ENCODE data around the gene ACTC1. TPM values are rescaled to one million over a fixed set of nuclear protein-coding genes. Genes with fewer than 3 reads are reported as not detected.

ACTC1 gene
- total RNA-seq, 4 donors from 2014 or later = 1.0 to 3.0 (median 2.4) TPM; not detected in 1

- Histone ChIP-seq H3K36me3 (no peaks in the 10 kb centered on the region), H3K27me3 (peaks cover 0 to 7% of the 10 kb centered on the region in 2 donors), H3K9me3 (no peaks in the 10 kb centered on the region), H3K27ac (no peak overlapping the region), H3K4me3 (no peak overlapping the region), H3K4me1 (no peaks in the 10 kb centered on the region)
- TF ChIP-seq POLR2A (IDR thresholded peaks at IDR 0.05) = no peak
- no peak for TF ChIP-seq CTCF (IDR thresholded peaks at IDR 0.05)
- no peak for DNase-seq
- intact Hi-C loops (cut with DNase I; ENCODE audit: low total_unique reads) = no loop called here
Observed at GRCh38 chr15:34760909-34761308, 34.4 kb downstream of the ACTC1 start.

GRCh38 chr15:34759992-34760391 lies 35.4 kb downstream of the ACTC1 start:
- H3K4me1 ChIP-seq = peaks cover 0 to 2% of the 10 kb centered on the region in 2 donors
- no peaks in the 10 kb centered on the region for H3K36me3 ChIP-seq
- H3K4me3 ChIP-seq = no peak overlapping the region
- H3K27ac ChIP-seq = no peak overlapping the region
- no peak for DNase-seq
- intact Hi-C loops (cut with DNase I; ENCODE audit: low total_unique reads) = no loop called here
- TF ChIP-seq POLR2A (IDR thresholded peaks at IDR 0.05) (no peak), CTCF (IDR thresholded peaks at IDR 0.05) (no peak)
- H3K27me3 ChIP-seq = peaks cover 4 to 7% of the 10 kb centered on the region in 2 donors
- no peaks in the 10 kb centered on the region for H3K9me3 ChIP-seq

- Histone ChIP-seq H3K27ac (no peak overlapping the region), H3K4me1 (peaks cover 0 to 3% of the 10 kb centered on the region in 2 donors), H3K9me3 (no peaks in the 10 kb centered on the region), H3K4me3 (no peak overlapping the region), H3K36me3 (no peaks in the 10 kb centered on the region), H3K27me3 (peaks cover 7 to 9% of the 10 kb centered on the region in 2 donors)
- intact Hi-C loops (cut with DNase I; ENCODE audit: low total_unique reads) = no loop called here
- TF ChIP-seq CTCF (IDR thresholded peaks at IDR 0.05) (no peak), POLR2A (IDR thresholded peaks at IDR 0.05) (no peak)
- DNase-seq = no peak
Observed at GRCh38 chr15:34759347-34759746, 36.0 kb downstream of the ACTC1 start.

- intact Hi-C loops (cut with DNase I; ENCODE audit: low total_unique reads) = no loop called here
- no peaks in the 10 kb centered on the region for H3K36me3 ChIP-seq
- H3K27me3 ChIP-seq = peaks cover 7 to 16% of the 10 kb centered on the region in 2 donors
- H3K27ac ChIP-seq = no peak overlapping the region
- H3K9me3 ChIP-seq = no peaks in the 10 kb centered on the region
- no peak for TF ChIP-seq POLR2A (IDR thresholded peaks at IDR 0.05)
- no peak for TF ChIP-seq CTCF (IDR thresholded peaks at IDR 0.05)
- H3K4me3 ChIP-seq = no peak overlapping the region
- DNase-seq = no peak
- peaks cover 0 to 3% of the 10 kb centered on the region in 2 donors for H3K4me1 ChIP-seq
Observed at GRCh38 chr15:34757262-34757661, 38.1 kb downstream of the ACTC1 start.

- TF ChIP-seq CTCF (IDR thresholded peaks at IDR 0.05) = no peak
- TF ChIP-seq POLR2A (IDR thresholded peaks at IDR 0.05) = no peak
- no peak for DNase-seq
- H3K36me3 ChIP-seq = no peaks in the 10 kb centered on the region
- H3K4me3 ChIP-seq = no peak overlapping the region
- no peaks in the 10 kb centered on the region for H3K9me3 ChIP-seq
- H3K4me1 ChIP-seq = peaks cover 0 to 3% of the 10 kb centered on the region in 2 donors
- H3K27me3 ChIP-seq = peaks cover 7 to 16% of the 10 kb centered on the region in 2 donors
- intact Hi-C loops (cut with DNase I; ENCODE audit: low total_unique reads) = no loop called here
- no peak overlapping the region for H3K27ac ChIP-seq
Observed at GRCh38 chr15:34755419-34755773, 40.0 kb downstream of the ACTC1 start.

All from uterus (tissue), 4 donors.